Measurements from ENCODE around the gene MAP7D1. TPM values are rescaled to one million over a fixed set of nuclear protein-coding genes. Genes with fewer than 3 reads are reported as not detected.
"Not testable (repeated sequence)": the region's sequence is repeated elsewhere in the genome, so short reads cannot be mapped to it uniquely, and the experiment has no call there.

The MAP7D1 gene
- total RNA-seq, 1 experiment from 2014 or later, result 146 TPM

DNA sequence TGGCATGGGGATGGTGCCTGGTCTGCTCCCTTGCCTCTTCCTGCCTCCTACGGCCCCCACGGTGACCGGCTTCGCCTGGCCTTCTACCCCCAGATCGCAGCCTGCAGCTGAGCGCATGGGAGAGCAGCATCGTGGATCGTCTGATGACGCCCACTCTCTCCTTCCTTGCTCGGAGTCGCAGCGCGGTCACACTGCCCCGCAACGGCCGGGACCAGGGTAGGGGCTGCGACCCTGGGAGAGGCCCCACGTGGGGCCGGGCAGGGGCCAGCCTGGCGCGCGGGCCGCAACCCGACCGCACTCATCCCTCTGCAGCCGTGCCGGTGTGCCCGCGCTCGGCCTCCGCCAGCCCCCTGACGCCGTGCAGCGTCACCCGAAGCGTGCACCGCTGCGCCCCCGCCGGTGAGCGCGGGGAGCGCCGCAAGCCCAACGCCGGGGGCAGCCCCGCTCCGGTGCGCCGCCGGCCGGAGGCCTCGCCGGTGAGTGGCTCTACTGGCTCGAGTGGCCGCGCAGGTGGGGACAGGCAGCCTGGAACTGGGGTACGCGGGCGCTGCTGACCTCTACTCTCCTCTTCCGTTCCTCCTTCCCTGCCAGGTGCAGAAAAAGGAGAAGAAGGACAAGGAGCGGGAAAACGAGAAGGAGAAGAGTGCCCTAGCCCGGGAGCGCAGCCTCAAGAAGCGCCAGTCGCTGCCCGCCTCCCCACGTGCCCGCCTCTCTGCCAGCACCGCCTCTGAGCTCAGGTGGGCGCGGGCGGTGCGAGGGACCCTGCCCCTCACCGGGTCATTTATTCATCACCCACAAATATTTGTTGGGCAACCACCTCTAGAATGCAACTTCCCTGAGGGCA is 20.4 kb downstream of the MAP7D1 start:
- Histone ChIP-seq H3K27me3 (ENCODE audit: control insufficient read depth, insufficient read depth, low read length) (no peaks in the 10 kb centered on the region; the same call in 1 of the 2 replicates), H3K36me3 (replicated peaks; ENCODE audit: control insufficient read depth, insufficient read depth, low read length) (peaks cover 22% of the 10 kb centered on the region), H3K4me3 (ENCODE audit: insufficient read depth, low read depth, low read length) (peak overlapping the region; percentile 30; the same call in 1 of the 2 replicates)
- peak; percentile 97 for DNase-seq

DNA sequence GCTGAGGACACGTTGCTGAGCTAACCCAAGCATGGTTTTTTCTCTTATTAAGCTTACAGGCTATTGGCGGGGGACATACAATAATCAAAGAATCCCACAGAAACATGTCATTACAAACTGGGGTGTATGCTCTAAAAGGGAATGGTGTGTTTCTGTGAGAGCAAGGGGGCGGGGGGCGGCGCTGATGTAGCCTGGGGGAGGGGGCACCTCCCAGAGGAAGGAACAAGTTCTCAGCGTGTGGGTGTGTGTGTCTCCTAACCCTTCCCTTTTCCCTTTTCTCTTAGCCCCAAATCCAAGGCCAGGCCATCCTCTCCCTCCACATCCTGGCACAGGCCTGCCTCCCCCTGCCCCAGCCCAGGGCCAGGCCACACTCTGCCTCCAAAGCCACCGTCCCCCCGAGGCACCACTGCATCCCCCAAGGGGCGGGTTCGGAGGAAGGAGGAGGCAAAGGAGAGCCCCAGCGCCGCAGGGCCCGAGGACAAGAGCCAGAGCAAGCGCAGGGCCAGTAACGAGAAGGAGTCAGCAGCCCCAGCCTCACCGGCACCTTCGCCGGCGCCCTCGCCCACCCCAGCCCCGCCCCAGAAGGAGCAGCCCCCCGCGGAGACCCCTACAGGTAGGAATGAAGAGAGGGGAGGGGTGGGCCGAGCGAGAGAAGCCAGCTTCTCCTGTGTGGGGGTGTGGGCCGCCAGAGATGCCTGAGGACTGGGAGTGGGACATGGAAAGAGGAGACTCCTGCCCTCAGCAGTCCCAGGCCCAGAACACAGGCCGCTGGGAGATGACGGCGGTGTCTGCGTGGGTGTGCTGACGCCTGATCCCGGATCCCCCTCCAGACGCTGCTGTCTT is 21.9 kb downstream of the MAP7D1 start:
- peaks cover 14% of the 10 kb centered on the region for H3K36me3 ChIP-seq (replicated peaks; ENCODE audit: control insufficient read depth, insufficient read depth, low read length)
- peak; percentile 80 for DNase-seq
- H3K27me3 ChIP-seq (ENCODE audit: control insufficient read depth, insufficient read depth, low read length), result no peaks in the 10 kb centered on the region; the same call in 1 of the 2 replicates
- peak overlapping the region; percentile 60 for H3K4me3 ChIP-seq (ENCODE audit: insufficient read depth, low read depth, low read length)

DNA sequence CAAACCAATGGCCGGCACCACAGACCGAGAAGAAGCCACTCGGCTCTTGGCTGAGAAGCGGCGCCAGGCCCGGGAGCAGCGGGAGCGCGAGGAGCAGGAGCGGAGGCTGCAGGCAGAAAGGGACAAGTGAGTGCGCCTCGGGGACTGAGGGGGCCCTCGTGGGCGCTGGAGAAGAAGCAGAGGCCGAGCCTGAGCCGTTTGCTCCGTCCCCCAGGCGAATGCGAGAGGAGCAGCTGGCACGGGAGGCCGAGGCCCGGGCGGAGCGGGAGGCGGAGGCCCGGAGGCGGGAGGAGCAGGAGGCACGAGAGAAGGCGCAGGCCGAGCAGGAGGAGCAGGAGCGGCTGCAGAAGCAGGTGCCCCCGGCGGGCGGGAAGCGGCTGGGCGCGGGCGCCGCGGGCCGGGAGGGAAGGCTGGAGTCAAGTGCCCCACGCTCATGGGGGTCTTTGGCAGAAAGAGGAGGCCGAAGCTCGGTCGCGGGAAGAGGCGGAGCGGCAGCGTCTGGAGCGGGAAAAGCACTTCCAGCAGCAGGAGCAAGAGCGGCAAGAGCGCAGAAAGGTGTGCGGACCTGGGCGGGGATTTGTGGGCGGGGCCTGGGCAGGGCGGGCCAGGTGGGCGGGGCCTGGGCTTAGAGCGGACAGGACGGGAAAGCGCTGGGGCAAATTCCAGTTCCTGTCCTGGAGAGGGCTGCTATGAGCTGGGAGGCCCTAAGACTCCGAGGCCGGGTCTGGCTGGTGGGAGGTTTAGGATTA is 22.7 kb downstream of the MAP7D1 start:
- DNase-seq, result peak; percentile 98
- H3K27me3 ChIP-seq (ENCODE audit: control insufficient read depth, insufficient read depth, low read length), result no peaks in the 10 kb centered on the region; the same call in 1 of the 2 replicates
- peaks cover 10% of the 10 kb centered on the region for H3K36me3 ChIP-seq (replicated peaks; ENCODE audit: control insufficient read depth, insufficient read depth, low read length)
- peak overlapping the region; percentile 60 for H3K4me3 ChIP-seq (ENCODE audit: insufficient read depth, low read depth, low read length)

- Histone ChIP-seq H3K27me3 (ENCODE audit: control insufficient read depth, insufficient read depth, low read length) (no peaks in the 10 kb centered on the region; the same call in 1 of the 2 replicates), H3K36me3 (replicated peaks; ENCODE audit: control insufficient read depth, insufficient read depth, low read length) (peaks cover 8% of the 10 kb centered on the region), H3K4me3 (ENCODE audit: insufficient read depth, low read depth, low read length) (no peak overlapping the region)
- no peak for DNase-seq
Measured at GRCh38 chr1:36179220-36179600, 23.2 kb downstream of the MAP7D1 start.

- H3K4me3 ChIP-seq (ENCODE audit: insufficient read depth, low read depth, low read length), result no peak overlapping the region
- peaks cover 7% of the 10 kb centered on the region for H3K36me3 ChIP-seq (replicated peaks; ENCODE audit: control insufficient read depth, insufficient read depth, low read length)
- H3K27me3 ChIP-seq (ENCODE audit: control insufficient read depth, insufficient read depth, low read length), result no peaks in the 10 kb centered on the region; the same call in 1 of the 2 replicates
- peak; percentile 58 for DNase-seq
Measured at GRCh38 chr1:36182734-36183133, 26.8 kb downstream of the MAP7D1 start.

DNA sequence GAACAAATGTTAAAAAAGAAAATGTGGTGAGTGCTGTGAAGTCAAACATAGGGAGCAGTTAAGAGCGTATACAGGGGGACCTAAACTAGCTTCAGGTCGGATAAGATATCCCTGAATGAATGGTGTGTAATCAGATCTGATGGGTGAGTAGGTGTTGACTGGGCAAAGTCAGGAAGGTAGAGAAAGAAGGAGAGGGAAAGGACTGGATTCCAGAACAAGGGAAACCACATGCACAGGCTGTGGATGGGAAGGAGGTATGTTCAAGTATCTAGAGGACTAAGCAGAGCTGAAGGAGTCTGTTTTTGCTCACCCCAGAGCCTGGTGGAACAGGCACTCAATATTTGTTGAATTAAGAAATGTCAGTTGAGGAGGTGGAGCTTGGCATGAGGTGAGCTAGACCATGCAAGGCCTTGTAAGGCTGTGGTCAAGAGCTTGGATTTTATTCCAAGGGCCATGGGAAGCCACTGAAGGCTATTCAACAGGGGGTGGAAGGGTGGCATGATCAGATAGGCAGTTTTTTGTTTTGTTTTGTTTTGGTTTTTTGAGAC is 27.4 kb downstream of the MAP7D1 start:
- peak; percentile 5 for DNase-seq

DNA sequence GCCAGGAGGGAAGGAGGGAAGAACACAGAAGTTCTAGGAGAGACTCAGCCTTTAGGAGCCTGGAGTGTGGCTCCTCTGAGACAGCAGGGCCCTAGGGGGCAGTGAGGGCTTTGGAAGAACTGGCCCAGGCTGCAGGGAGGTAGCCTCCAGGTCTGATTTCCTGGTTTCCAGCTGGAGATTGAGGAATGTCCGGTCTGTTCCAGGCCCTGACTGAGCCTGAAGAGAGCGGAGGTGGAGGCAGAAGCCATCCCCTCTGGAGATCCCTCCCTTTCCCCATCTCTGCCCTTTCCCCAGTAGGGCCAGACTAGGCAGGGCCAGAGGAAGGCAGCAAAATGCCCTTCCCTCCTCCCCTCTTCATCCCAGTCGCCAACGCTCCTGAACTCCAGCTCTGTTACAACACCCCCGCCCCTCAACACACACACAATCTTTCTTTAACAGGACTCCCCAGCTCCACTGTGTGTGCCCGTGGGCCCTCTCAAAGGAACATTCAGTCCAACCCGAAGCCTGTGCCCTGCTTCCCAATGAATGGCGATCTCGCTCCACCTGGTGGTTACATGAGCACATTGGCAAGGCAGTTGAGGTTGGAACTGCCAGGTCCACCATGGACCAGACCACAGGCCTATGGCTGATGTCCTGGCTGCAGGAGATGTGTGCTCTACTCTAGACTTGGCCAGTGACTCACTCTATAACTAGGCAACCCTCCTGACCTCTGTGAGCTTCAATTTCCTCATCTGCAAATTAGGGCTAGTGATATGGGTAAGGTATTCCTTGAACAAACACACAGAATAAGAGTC is 32.0 kb downstream of the MAP7D1 start:
- DNase-seq, result peak; percentile 85
- Histone ChIP-seq H3K4me3 (ENCODE audit: insufficient read depth, low read depth, low read length) (no peak overlapping the region), H3K27me3 (ENCODE audit: control insufficient read depth, insufficient read depth, low read length) (no peaks in the 10 kb centered on the region), H3K36me3 (replicated peaks; ENCODE audit: control insufficient read depth, insufficient read depth, low read length) (no peaks in the 10 kb centered on the region)

More for the DNA sequence above, 27.4 kb downstream of the MAP7D1 start:
- Histone ChIP-seq H3K27me3 (ENCODE audit: control insufficient read depth, insufficient read depth, low read length) (no peaks in the 10 kb centered on the region), H3K4me3 (ENCODE audit: insufficient read depth, low read depth, low read length) (no peak overlapping the region), H3K36me3 (replicated peaks; ENCODE audit: control insufficient read depth, insufficient read depth, low read length) (peaks cover 7% of the 10 kb centered on the region)

DNA sequence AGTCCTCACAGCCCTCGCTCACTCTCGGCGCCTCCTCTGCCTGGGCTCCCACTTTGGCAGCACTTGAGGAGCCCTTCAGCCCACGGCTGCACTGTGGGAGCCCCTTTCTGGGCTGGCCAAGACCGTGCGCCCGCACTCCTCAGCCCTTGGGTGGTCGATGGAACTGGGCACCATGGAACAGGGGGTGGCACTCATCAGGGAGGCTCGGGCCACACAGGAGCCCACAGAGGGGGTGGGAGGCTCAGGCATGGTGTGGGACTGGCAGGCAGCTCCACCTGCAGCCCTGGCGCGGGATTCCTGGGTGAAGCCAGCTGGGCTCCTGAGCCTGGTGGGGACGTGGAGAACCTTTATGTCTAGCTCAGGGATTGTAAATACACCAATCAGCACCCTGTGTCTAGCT is 40.8 kb downstream of the MAP7D1 start:
- not testable (repeated sequence) for H3K36me3 ChIP-seq (replicated peaks; ENCODE audit: control insufficient read depth, insufficient read depth, low read length); H3K27me3 ChIP-seq (ENCODE audit: control insufficient read depth, insufficient read depth, low read length); H3K4me3 ChIP-seq (ENCODE audit: insufficient read depth, low read depth, low read length)
- peak; percentile 12 for DNase-seq

DNA sequence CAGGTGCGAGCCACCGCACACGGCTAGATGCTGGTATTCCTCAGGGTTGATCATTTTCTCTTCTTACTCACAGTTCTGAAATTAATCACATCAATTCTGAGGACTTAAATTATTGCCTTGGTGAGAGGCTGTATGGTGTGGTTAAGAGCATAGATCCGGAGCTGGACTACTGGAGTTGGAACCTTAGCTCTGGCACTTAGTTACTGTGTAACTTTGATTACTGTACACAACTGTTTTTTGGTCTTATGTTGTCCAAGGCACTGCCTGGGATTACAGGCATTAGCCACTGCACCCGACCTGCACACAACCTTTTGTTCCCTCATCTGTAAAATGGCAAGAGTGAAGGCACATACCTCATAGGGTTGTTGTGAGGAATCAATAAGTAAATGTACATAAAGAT is 42.7 kb downstream of the MAP7D1 start:
- Histone ChIP-seq H3K4me3 (ENCODE audit: insufficient read depth, low read depth, low read length) (no peak overlapping the region), H3K36me3 (replicated peaks; ENCODE audit: control insufficient read depth, insufficient read depth, low read length) (no peaks in the 10 kb centered on the region), H3K27me3 (ENCODE audit: control insufficient read depth, insufficient read depth, low read length) (no peaks in the 10 kb centered on the region)
- no peak for DNase-seq

GRCh38 chr1:36199934-36200741 is 44.2 kb downstream of the MAP7D1 start:
- Histone ChIP-seq H3K27me3 (ENCODE audit: control insufficient read depth, insufficient read depth, low read length) (no peaks in the 10 kb centered on the region), H3K4me3 (ENCODE audit: insufficient read depth, low read depth, low read length) (no peak overlapping the region), H3K36me3 (replicated peaks; ENCODE audit: control insufficient read depth, insufficient read depth, low read length) (no peaks in the 10 kb centered on the region)
- peak; percentile 37 for DNase-seq

DNA sequence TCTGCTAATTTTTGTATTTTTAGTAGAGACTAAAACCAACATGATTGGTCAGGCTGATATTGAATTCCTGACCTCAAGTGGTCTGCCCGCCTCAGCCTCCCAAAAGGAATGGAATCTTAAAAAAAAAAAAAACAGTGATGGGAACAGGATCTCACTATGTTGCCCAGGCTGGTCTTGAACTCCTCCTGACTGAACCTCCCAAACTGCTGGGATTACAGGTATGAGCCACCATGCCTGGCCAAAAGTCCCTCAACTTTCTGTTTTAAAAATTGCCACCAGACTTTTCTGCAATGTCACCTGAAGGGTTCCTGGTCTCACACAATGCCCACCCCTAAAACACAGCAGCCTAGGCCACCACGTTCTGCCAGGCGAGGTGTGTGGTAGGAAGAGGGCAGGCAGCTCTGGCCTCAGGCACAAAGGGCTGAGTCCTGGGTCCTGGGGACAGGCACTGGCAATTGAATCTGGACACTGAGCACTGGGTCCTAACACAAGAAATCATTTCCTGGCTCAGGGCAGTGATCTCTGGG is 47.1 kb downstream of the MAP7D1 start:
- Histone ChIP-seq H3K36me3 (replicated peaks; ENCODE audit: control insufficient read depth, insufficient read depth, low read length) (no peaks in the 10 kb centered on the region), H3K27me3 (ENCODE audit: control insufficient read depth, insufficient read depth, low read length) (no peaks in the 10 kb centered on the region), H3K4me3 (ENCODE audit: insufficient read depth, low read depth, low read length) (no peak overlapping the region)
- no peak for DNase-seq

GRCh38 chr1:36203554-36204346 is 47.8 kb downstream of the MAP7D1 start:
- H3K36me3 ChIP-seq (replicated peaks; ENCODE audit: control insufficient read depth, insufficient read depth, low read length), result no peaks in the 10 kb centered on the region
- no peaks in the 10 kb centered on the region for H3K27me3 ChIP-seq (ENCODE audit: control insufficient read depth, insufficient read depth, low read length)
- H3K4me3 ChIP-seq (ENCODE audit: insufficient read depth, low read depth, low read length), result no peak overlapping the region
- peak; percentile 51 for DNase-seq

All from H7 (cell line).